Hepatocyte (in vitro differentiated cells): ENCODE results near the gene FOXO3. TPM values are rescaled to one million over a fixed set of nuclear protein-coding genes. Genes with fewer than 3 reads are reported as not detected.

Experiments used
- DNase-seq: peaks from one replicate; pipeline ENCODE4 v3.0.0-alpha.2; 2016; ENCODE audit warnings: low spot score
- H2AFZ ChIP-seq: fragments of 200-600 bp; sonication (generic); 2 replicates; pipeline ENCODE4 v1.6.0; 2016; ENCODE audit warnings: antibody characterized with exemption, mild to moderate bottlenecking
- H3K27ac ChIP-seq: fragments of 200-600 bp; sonication (generic); 2 replicates; pipeline ENCODE4 v1.5.1; 2016; ENCODE audit warnings: mild to moderate bottlenecking
- H3K27me3 ChIP-seq: fragments of 200-600 bp; sonication (generic); 2 replicates; pipeline ENCODE4 v1.6.1; 2016
- H3K36me3 ChIP-seq: fragments of 200-600 bp; sonication (generic); replicated peaks from 2 replicates; pipeline ENCODE4 v1.5.1; 2016; ENCODE audit warnings: low read depth; ENCODE audit not compliant: insufficient read depth
- H3K4me1 ChIP-seq: fragments of 200-600 bp; sonication (generic); 2 replicates; pipeline ENCODE4 v1.5.1; 2016; ENCODE audit warnings: mild to moderate bottlenecking, moderate library complexity; ENCODE audit not compliant: insufficient read depth
- H3K4me2 ChIP-seq: fragments of 200-600 bp; sonication (generic); 2 replicates; pipeline ENCODE4 v1.6.0; 2016
- H3K4me3 ChIP-seq: fragments of 200-600 bp; sonication (generic); 2 replicates; pipeline ENCODE4 v1.5.1; 2016; ENCODE audit warnings: mild to moderate bottlenecking
- H3K79me2 ChIP-seq: fragments of 200-600 bp; sonication (generic); 2 replicates; pipeline ENCODE4 v1.6.0; 2017; ENCODE audit warnings: mild to moderate bottlenecking
- H3K9me2 ChIP-seq: fragments of 200-600 bp; sonication (generic); replicated peaks from 2 replicates; pipeline ENCODE4 v1.6.0; 2017; ENCODE audit warnings: mild to moderate bottlenecking; ENCODE audit not compliant: insufficient read depth
- H3K9me3 ChIP-seq: fragments of 200-600 bp; sonication (generic); 2 replicates; pipeline ENCODE4 v1.5.1; 2016; ENCODE audit warnings: low read depth, mild to moderate bottlenecking
- H4K20me1 ChIP-seq: fragments of 200-600 bp; sonication (generic); 2 replicates; pipeline ENCODE4 v1.6.0; 2016; ENCODE audit warnings: mild to moderate bottlenecking; ENCODE audit not compliant: insufficient read depth, poor library complexity, severe bottlenecking
- CTCF ChIP-seq: fragments of 200-600 bp; sonication (generic); IDR thresholded peaks from 2 replicates; pipeline ENCODE4 v1.5.1; 2016; ENCODE audit warnings: antibody characterized with exemption, mild to moderate bottlenecking; ENCODE audit not compliant: poor library complexity
- EZH2 ChIP-seq: fragments of 200-600 bp; sonication (generic); IDR thresholded peaks from 2 replicates; pipeline ENCODE4 v1.6.1; 2016; ENCODE audit warnings: antibody characterized with exemption, mild to moderate bottlenecking, borderline replicate concordance
- EZH2phosphoT487 ChIP-seq: fragments of 200-600 bp; sonication (generic); IDR thresholded peaks from one replicate; pipeline ENCODE4 v1.6.1; 2018; ENCODE audit warnings: antibody characterized with exemption, mild to moderate bottlenecking, low read depth, moderate library complexity; ENCODE audit not compliant: unreplicated experiment, severe bottlenecking
- WGBS: methylation state at CpG from one replicate; pipeline ENCODE4 v1.1.6; 2016; ENCODE audit warnings: low lambda C conversion rate; ENCODE audit errors: missing lambda C conversion rate; 5-methylcytosine and 5-hydroxymethylcytosine counted together
- polyA plus RNA-seq: library from polyadenylated mRNA; unstranded; fragments of >200 nt; fragmentation: Nextera tagmentation; extraction: Ambion mirVana; gene quantifications from 2 replicates; pipeline ENCODE4 v1.2.1, GENCODE V29; 2016
- small RNA-seq: library from RNA; depleted of rRNA; stranded (forward); fragments of <200 nt; gene quantifications from one replicate; pipeline ENCODE3, GENCODE V24; 2014
- total RNA-seq: library from RNA; depleted of rRNA; stranded (reverse); fragments of >200 nt; gene quantifications from 2 replicates; pipeline ENCODE4 v1.2.3, GENCODE V29; 2014

Gene FOXO3
- total and polyA plus RNA-seq, 2 experiments from 2014 or later: 44.6 to 54.9 TPM

GRCh38 chr6:108732091-108732870, 171.6 kb downstream of the FOXO3 start:
- no peak for DNase-seq
- no peaks in the 10 kb centered on the region for H3K36me3 ChIP-seq
- no peaks in the 10 kb centered on the region for H3K27me3 ChIP-seq
- no peaks in the 10 kb centered on the region for H3K9me3 ChIP-seq
- H3K4me1 ChIP-seq: peaks cover 14% of the 10 kb centered on the region
- no peaks in the 10 kb centered on the region for H3K9me2 ChIP-seq
- H4K20me1 ChIP-seq: no peaks in the 10 kb centered on the region
- no peak overlapping the region for H3K4me2 ChIP-seq
- TF ChIP-seq EZH2: no peak
- TF ChIP-seq EZH2phosphoT487: no peak
- no peak for TF ChIP-seq CTCF
- H3K4me3 ChIP-seq: no peak overlapping the region
- WGBS: 74% methylated on average over 14 of the region's 16 CpGs
- H3K79me2 ChIP-seq: no peaks in the 10 kb centered on the region
- no peak overlapping the region for H2AFZ ChIP-seq
- H3K27ac ChIP-seq: peak overlapping the region; percentile 65

GRCh38 chr6:108733051-108733450, 172.3 kb downstream of the FOXO3 start:
- H3K4me3 ChIP-seq: no peak overlapping the region
- no peaks in the 10 kb centered on the region for H3K36me3 ChIP-seq
- H3K27me3 ChIP-seq: no peaks in the 10 kb centered on the region
- H2AFZ ChIP-seq: no peak overlapping the region
- no peaks in the 10 kb centered on the region for H4K20me1 ChIP-seq
- DNase-seq: no peak
- H3K27ac ChIP-seq: peak overlapping the region; percentile 65
- H3K79me2 ChIP-seq: no peaks in the 10 kb centered on the region
- WGBS: 100% methylated on average over 1 of the region's 1 CpG
- no peak overlapping the region for H3K4me2 ChIP-seq
- peaks cover 14% of the 10 kb centered on the region for H3K4me1 ChIP-seq
- no peaks in the 10 kb centered on the region for H3K9me3 ChIP-seq
- TF ChIP-seq CTCF (no peak), EZH2phosphoT487 (no peak), EZH2 (no peak)
- no peaks in the 10 kb centered on the region for H3K9me2 ChIP-seq

GRCh38 chr6:108733706-108734265, 173.1 kb downstream of the FOXO3 start:
- Histone ChIP-seq H3K4me1 (peaks cover 10% of the 10 kb centered on the region), H4K20me1 (no peaks in the 10 kb centered on the region), H2AFZ (no peak overlapping the region), H3K79me2 (no peaks in the 10 kb centered on the region), H3K27ac (peak overlapping the region; percentile 65), H3K36me3 (no peaks in the 10 kb centered on the region), H3K27me3 (no peaks in the 10 kb centered on the region), H3K4me2 (no peak overlapping the region), H3K9me3 (no peaks in the 10 kb centered on the region), H3K9me2 (no peaks in the 10 kb centered on the region), H3K4me3 (no peak overlapping the region)
- WGBS: 85% methylated on average over 2 of the region's 2 CpGs
- no peak for DNase-seq
- TF ChIP-seq EZH2: no peak
- no peak for TF ChIP-seq CTCF
- TF ChIP-seq EZH2phosphoT487: no peak

Small RNA genes lying within 50 kb of the gene (small RNA-seq; reads per million reads assigned to genes)
- gene AL391646.1: not detected
- not detected for gene SUMO2P8
